ENCODE data around the gene PXN.

GRCh38 chr12:120196363-120196762, 69.2 kb downstream of the PXN start:
- TF ChIP-seq CTCF (IDR thresholded peaks at IDR 0.05; ENCODE audit: insufficient read depth, low read length) (no peak), REST (IDR thresholded peaks at IDR 0.05; ENCODE audit: insufficient replicate concordance, low read depth) (no peak)
